ENCODE data around the gene FBH1.

DNA sequence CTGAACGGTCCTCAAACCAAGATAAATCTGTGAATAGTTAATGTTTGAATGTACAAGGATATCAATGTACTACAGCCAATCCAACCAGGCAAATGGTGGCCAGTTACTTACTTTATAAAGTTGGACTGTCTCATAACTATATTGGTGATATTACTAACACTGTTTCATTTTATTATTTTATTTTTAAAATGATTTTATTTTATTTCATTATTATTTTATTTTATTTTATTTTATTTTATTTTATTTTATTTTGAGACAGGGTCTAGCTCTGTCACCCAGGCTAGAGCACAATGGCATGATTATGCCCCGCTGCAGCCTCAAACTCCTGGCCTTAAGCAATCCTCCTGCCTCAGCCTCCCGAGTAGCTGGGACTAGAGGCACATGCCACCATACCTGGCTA is 80.5 kb downstream of the FBH1 start:
- TF ChIP-seq EZH2 (IDR thresholded peaks at IDR 0.05), result no peak
- TF ChIP-seq, protein P1, sequence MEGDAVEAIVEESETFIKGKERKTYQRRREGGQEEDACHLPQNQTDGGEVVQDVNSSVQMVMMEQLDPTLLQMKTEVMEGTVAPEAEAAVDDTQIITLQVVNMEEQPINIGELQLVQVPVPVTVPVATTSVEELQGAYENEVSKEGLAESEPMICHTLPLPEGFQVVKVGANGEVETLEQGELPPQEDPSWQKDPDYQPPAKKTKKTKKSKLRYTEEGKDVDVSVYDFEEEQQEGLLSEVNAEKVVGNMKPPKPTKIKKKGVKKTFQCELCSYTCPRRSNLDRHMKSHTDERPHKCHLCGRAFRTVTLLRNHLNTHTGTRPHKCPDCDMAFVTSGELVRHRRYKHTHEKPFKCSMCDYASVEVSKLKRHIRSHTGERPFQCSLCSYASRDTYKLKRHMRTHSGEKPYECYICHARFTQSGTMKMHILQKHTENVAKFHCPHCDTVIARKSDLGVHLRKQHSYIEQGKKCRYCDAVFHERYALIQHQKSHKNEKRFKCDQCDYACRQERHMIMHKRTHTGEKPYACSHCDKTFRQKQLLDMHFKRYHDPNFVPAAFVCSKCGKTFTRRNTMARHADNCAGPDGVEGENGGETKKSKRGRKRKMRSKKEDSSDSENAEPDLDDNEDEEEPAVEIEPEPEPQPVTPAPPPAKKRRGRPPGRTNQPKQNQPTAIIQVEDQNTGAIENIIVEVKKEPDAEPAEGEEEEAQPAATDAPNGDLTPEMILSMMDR (IDR thresholded peaks at IDR 0.05), result no peak

All from neural progenitor cell (in vitro differentiated cells).